Measurements from ENCODE around the gene SLC16A3. TPM values are rescaled to one million over a fixed set of nuclear protein-coding genes. Genes with fewer than 3 reads are reported as not detected.

SLC16A3 gene
- polyA plus RNA-seq, 1 of the 3 experiments (the other 2 are of a cell fraction), result 70.7 TPM

GRCh38 chr17:82239401-82239925, 10.6 kb downstream of the SLC16A3 start:
- no peak overlapping the region for H2AFZ ChIP-seq (ENCODE audit: low read depth)
- WGBS (ENCODE audit: low lambda C conversion rate), result 93% methylated on average over 17 of the region's 17 CpGs
- H3K79me2 ChIP-seq (ENCODE audit: insufficient read depth), result peaks cover 72% of the 10 kb centered on the region; the same call in 1 of the 2 replicates
- H3K9me2 ChIP-seq, result no peaks in the 10 kb centered on the region
- TF ChIP-seq ELF1 (IDR thresholded peaks at IDR 0.05), result no peak
- TF ChIP-seq FOXJ3 (CRISPR knock-in tag; IDR thresholded peaks at IDR 0.05), result no peak
- no peak for TF ChIP-seq ZBTB33 (IDR thresholded peaks at IDR 0.05; ENCODE audit: borderline replicate concordance, low read depth)
- TF ChIP-seq GATA2 (CRISPR knock-in tag; IDR thresholded peaks at IDR 0.05), result no peak
- TF ChIP-seq, protein P1, sequence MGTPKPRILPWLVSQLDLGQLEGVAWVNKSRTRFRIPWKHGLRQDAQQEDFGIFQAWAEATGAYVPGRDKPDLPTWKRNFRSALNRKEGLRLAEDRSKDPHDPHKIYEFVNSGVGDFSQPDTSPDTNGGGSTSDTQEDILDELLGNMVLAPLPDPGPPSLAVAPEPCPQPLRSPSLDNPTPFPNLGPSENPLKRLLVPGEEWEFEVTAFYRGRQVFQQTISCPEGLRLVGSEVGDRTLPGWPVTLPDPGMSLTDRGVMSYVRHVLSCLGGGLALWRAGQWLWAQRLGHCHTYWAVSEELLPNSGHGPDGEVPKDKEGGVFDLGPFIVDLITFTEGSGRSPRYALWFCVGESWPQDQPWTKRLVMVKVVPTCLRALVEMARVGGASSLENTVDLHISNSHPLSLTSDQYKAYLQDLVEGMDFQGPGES (IDR thresholded peaks at IDR 0.05; ENCODE audit: low read depth, low read length), result no peak
- TF ChIP-seq USF2 (IDR thresholded peaks at IDR 0.05; ENCODE audit: borderline replicate concordance, low read depth, low read length), result no peak
- peaks cover 82% of the 10 kb centered on the region for H4K20me1 ChIP-seq (ENCODE audit: insufficient read depth)
- H3K27me3 ChIP-seq (ENCODE audit: insufficient read depth), result no peaks in the 10 kb centered on the region
- H3K36me3 ChIP-seq (replicated peaks in 1 of 2; ENCODE audit: control insufficient read depth in 1 of 2, insufficient read depth in 2 of 2, low read length in 1 of 2), result peaks cover 31 to 66% of the 10 kb centered on the region in 2 experiments
- H3K4me3 ChIP-seq (ENCODE audit: low read depth in 2 of 2, low read length in 1 of 2), result no peak overlapping the region
- no peak overlapping the region; a peak in 1 of 4 replicates for H3K27ac ChIP-seq (ENCODE audit: low read depth in 2 of 2, low read length in 1 of 2)
- ChIA-PET CTCF (interaction anchor here (1.2 to 10.9 kb wide), 8 partner anchors 11 to 112 kb away, joined by 3 to 153 read pairs (median 4); no protein-coding TSS in a partner anchor), POLR2A (interaction anchor here (0.6 kb wide), 1 partner anchor 15 kb away, joined by 3 read pairs; no protein-coding TSS in a partner anchor)
- no peak overlapping the region for H3K9ac ChIP-seq
- no peak overlapping the region for H3K4me2 ChIP-seq
- DNase-seq, result no peak
- no peaks in the 10 kb centered on the region for H3K9me3 ChIP-seq
- H3K4me1 ChIP-seq (ENCODE audit: control insufficient read depth in 1 of 2, insufficient read depth in 2 of 2, low read depth in 1 of 2, low read length in 1 of 2), result peaks cover 29 to 58% of the 10 kb centered on the region in 2 experiments; a peak in 3 of 4 replicates
- peaks cover 49% of the 10 kb centered on the region for H3F3A ChIP-seq (replicated peaks; ENCODE audit: insufficient read depth)

GRCh38 chr17:82239926-82240505, 11.2 kb downstream of the SLC16A3 start:
- peaks cover 33 to 71% of the 10 kb centered on the region in 2 experiments for H3K36me3 ChIP-seq (replicated peaks in 1 of 2; ENCODE audit: control insufficient read depth in 1 of 2, insufficient read depth in 2 of 2, low read length in 1 of 2)
- peak overlapping the region; percentile 69 to 82; a peak in 3 of 4 replicates for H3K27ac ChIP-seq (ENCODE audit: low read depth in 2 of 2, low read length in 1 of 2)
- H3K4me1 ChIP-seq (ENCODE audit: control insufficient read depth in 1 of 2, insufficient read depth in 2 of 2, low read depth in 1 of 2, low read length in 1 of 2), result peaks cover 29 to 58% of the 10 kb centered on the region in 2 experiments; a peak in 3 of 4 replicates
- DNase-seq, result no peak
- H3K79me2 ChIP-seq (ENCODE audit: insufficient read depth), result peaks cover 70% of the 10 kb centered on the region; the same call in 1 of the 2 replicates
- no peak overlapping the region for H3K4me2 ChIP-seq
- no peak overlapping the region for H3K4me3 ChIP-seq (ENCODE audit: low read depth in 2 of 2, low read length in 1 of 2)
- POLR2A ChIA-PET, result interaction anchor here (0.6 kb wide), 1 partner anchor 14 kb away, joined by 3 read pairs; no protein-coding TSS in a partner anchor
- WGBS (ENCODE audit: low lambda C conversion rate), result 84% methylated on average over 6 of the region's 22 CpGs
- peaks cover 55% of the 10 kb centered on the region for H3F3A ChIP-seq (replicated peaks; ENCODE audit: insufficient read depth)
- no peak overlapping the region for H3K9ac ChIP-seq
- no peaks in the 10 kb centered on the region for H3K27me3 ChIP-seq (ENCODE audit: insufficient read depth)
- no peaks in the 10 kb centered on the region for H3K9me2 ChIP-seq
- no peak overlapping the region for H2AFZ ChIP-seq (ENCODE audit: low read depth)
- no peaks in the 10 kb centered on the region for H3K9me3 ChIP-seq
- peaks cover 82% of the 10 kb centered on the region for H4K20me1 ChIP-seq (ENCODE audit: insufficient read depth)
- CTCF ChIA-PET, result interaction anchor here (0.9 to 10.9 kb wide), 6 partner anchors 11 to 210 kb away, joined by 3 to 153 read pairs (median 4); no protein-coding TSS in a partner anchor
- TF ChIP-seq FOSL2 (IDR thresholded peaks at IDR 0.05; ENCODE audit: borderline replicate concordance, low read depth) (no peak), YY1 (IDR thresholded peaks at IDR 0.05; ENCODE audit: low read depth) (no peak), GABPA (IDR thresholded peaks at IDR 0.05; ENCODE audit: low read depth) (no peak), EP300 (IDR thresholded peaks at IDR 0.05; ENCODE audit: borderline replicate concordance in 1 of 2, low read depth in 1 of 2, low read length in 1 of 2) (no peak), MEF2A (IDR thresholded peaks at IDR 0.05; ENCODE audit: borderline replicate concordance, low read depth) (no peak)
- TF ChIP-seq, protein P2, sequence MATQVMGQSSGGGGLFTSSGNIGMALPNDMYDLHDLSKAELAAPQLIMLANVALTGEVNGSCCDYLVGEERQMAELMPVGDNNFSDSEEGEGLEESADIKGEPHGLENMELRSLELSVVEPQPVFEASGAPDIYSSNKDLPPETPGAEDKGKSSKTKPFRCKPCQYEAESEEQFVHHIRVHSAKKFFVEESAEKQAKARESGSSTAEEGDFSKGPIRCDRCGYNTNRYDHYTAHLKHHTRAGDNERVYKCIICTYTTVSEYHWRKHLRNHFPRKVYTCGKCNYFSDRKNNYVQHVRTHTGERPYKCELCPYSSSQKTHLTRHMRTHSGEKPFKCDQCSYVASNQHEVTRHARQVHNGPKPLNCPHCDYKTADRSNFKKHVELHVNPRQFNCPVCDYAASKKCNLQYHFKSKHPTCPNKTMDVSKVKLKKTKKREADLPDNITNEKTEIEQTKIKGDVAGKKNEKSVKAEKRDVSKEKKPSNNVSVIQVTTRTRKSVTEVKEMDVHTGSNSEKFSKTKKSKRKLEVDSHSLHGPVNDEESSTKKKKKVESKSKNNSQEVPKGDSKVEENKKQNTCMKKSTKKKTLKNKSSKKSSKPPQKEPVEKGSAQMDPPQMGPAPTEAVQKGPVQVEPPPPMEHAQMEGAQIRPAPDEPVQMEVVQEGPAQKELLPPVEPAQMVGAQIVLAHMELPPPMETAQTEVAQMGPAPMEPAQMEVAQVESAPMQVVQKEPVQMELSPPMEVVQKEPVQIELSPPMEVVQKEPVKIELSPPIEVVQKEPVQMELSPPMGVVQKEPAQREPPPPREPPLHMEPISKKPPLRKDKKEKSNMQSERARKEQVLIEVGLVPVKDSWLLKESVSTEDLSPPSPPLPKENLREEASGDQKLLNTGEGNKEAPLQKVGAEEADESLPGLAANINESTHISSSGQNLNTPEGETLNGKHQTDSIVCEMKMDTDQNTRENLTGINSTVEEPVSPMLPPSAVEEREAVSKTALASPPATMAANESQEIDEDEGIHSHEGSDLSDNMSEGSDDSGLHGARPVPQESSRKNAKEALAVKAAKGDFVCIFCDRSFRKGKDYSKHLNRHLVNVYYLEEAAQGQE (IDR thresholded peaks at IDR 0.05; ENCODE audit: low read depth, low read length), result no peak

All from SK-N-SH (cell line).